Measurements from ENCODE around the gene LY6G6C. TPM values are rescaled to one million over a fixed set of nuclear protein-coding genes. Genes with fewer than 3 reads are reported as not detected.
A peak's percentile ranks its signal among the peaks of the same experiment; 100 is the strongest.

The LY6G6C gene
- total RNA-seq, 2 donors from 2014 or later: not detected

- WGBS, 2 donors: 71 to 76% methylated on average over 30 to 46 of the region's 46 CpGs
- no peak for TF ChIP-seq POLR2A (IDR thresholded peaks at IDR 0.05)
- ATAC-seq: no peak
- H3K36me3 ChIP-seq (replicated peaks in 1 of 2; ENCODE audit: insufficient read depth in 1 of 2, low read depth in 2 of 2): no peaks in the 10 kb centered on the region
- no peaks in the 10 kb centered on the region for H3K27me3 ChIP-seq
- H3K9me3 ChIP-seq: no peaks in the 10 kb centered on the region
- peaks cover 11% of the 10 kb centered on the region for H3K4me1 ChIP-seq
- intact Hi-C loops (cut with DNase I): no loop called here
- no peak within 1 kb of the TSS for H3K4me3 ChIP-seq
- no peak for DNase-seq
- no peak within 1 kb of the TSS for H3K27ac ChIP-seq
Observed at GRCh38 chr6:31723245-31723979, 1.9 kb upstream of the LY6G6C start, which contains the start of gene MPIG6B. MPIG6B (plus strand) TSS chr6:31723373; CDS start chr6:31723384, 11 bp downstream.

GRCh38 chr6:31722173-31722572 lies 627 bp upstream of the LY6G6C start:
- Histone ChIP-seq H3K4me3 (no peak overlapping the region), H3K36me3 (replicated peaks in 1 of 2; ENCODE audit: insufficient read depth in 1 of 2, low read depth in 2 of 2) (no peaks in the 10 kb centered on the region), H3K4me1 (peaks cover 11% of the 10 kb centered on the region), H3K27ac (no peak overlapping the region), H3K27me3 (no peaks in the 10 kb centered on the region), H3K9me3 (no peaks in the 10 kb centered on the region)
- WGBS, 2 donors: 82% methylated on average over 3 of the region's 3 CpGs; no CpG with 5 or more reads in 1 of the 2 donors
- ATAC-seq: no peak
- intact Hi-C loops (cut with DNase I): no loop called here
- no peak for DNase-seq
- no peak for TF ChIP-seq CTCF (IDR thresholded peaks at IDR 0.05)
- TF ChIP-seq POLR2A (IDR thresholded peaks at IDR 0.05): no peak

GRCh38 chr6:31720196-31720770 lies 1.3 kb downstream of the LY6G6C start:
- DNase-seq: no peak
- no peaks in the 10 kb centered on the region for H3K27me3 ChIP-seq
- 65 to 72% methylated on average over 5 of the region's 5 CpGs for WGBS, 2 donors
- no peak for ATAC-seq
- no peak overlapping the region for H3K4me3 ChIP-seq
- no peak overlapping the region for H3K27ac ChIP-seq
- intact Hi-C loops (cut with DNase I): no loop called here
- TF ChIP-seq CTCF (IDR thresholded peaks at IDR 0.05) (no peak), POLR2A (IDR thresholded peaks at IDR 0.05) (no peak)
- H3K36me3 ChIP-seq (replicated peaks in 1 of 2; ENCODE audit: insufficient read depth in 1 of 2, low read depth in 2 of 2): no peaks in the 10 kb centered on the region
- peaks cover 11% of the 10 kb centered on the region for H3K4me1 ChIP-seq
- no peaks in the 10 kb centered on the region for H3K9me3 ChIP-seq

GRCh38 chr6:31719001-31719400 lies 2.5 kb downstream of the LY6G6C start:
- TF ChIP-seq CTCF (IDR thresholded peaks at IDR 0.05): no peak
- no peak for TF ChIP-seq POLR2A (IDR thresholded peaks at IDR 0.05)
- H3K27me3 ChIP-seq: no peaks in the 10 kb centered on the region
- H3K36me3 ChIP-seq (replicated peaks in 1 of 2; ENCODE audit: insufficient read depth in 1 of 2, low read depth in 2 of 2): no peaks in the 10 kb centered on the region
- ATAC-seq: no peak
- peaks cover 11% of the 10 kb centered on the region for H3K4me1 ChIP-seq
- intact Hi-C loops (cut with DNase I): no loop called here
- no peaks in the 10 kb centered on the region for H3K9me3 ChIP-seq
- 52 to 65% methylated on average over 5 to 6 of the region's 6 CpGs for WGBS, 2 donors
- peak overlapping the region in 2 of 4 donors; percentile 30 for H3K27ac ChIP-seq
- H3K4me3 ChIP-seq: no peak overlapping the region
- no peak for DNase-seq

GRCh38 chr6:31718265-31718664 lies 3.3 kb downstream of the LY6G6C start:
- Histone ChIP-seq H3K27ac (peak overlapping the region in 2 of 4 donors; percentile 30), H3K27me3 (no peaks in the 10 kb centered on the region), H3K9me3 (no peaks in the 10 kb centered on the region), H3K4me1 (peaks cover 11% of the 10 kb centered on the region), H3K36me3 (replicated peaks in 1 of 2; ENCODE audit: insufficient read depth in 1 of 2, low read depth in 2 of 2) (no peaks in the 10 kb centered on the region), H3K4me3 (no peak overlapping the region)
- 36 to 50% methylated on average over 1 of the region's 1 CpG for WGBS, 2 donors
- TF ChIP-seq CTCF (IDR thresholded peaks at IDR 0.05) (no peak), POLR2A (IDR thresholded peaks at IDR 0.05) (no peak)
- ATAC-seq (peak; percentile 58), DNase-seq (peak in 3 of 4 donors; percentile 29 to 38 (median 30))
- intact Hi-C loops (cut with DNase I): no loop called here
